GM21447 (cell line): ENCODE measurements around the gene SLC25A38.
"Not testable (repeated sequence)": the region's sequence is repeated elsewhere in the genome, so short reads cannot be mapped to it uniquely, and the experiment has no call there.

Source experiments
- ATAC-seq: cut with Tn5 transposase; IDR thresholded peaks from one replicate; pipeline ENCODE4 v1.9.1; 2021; ENCODE audit not compliant: unreplicated experiment

SLC25A38 gene

DNA sequence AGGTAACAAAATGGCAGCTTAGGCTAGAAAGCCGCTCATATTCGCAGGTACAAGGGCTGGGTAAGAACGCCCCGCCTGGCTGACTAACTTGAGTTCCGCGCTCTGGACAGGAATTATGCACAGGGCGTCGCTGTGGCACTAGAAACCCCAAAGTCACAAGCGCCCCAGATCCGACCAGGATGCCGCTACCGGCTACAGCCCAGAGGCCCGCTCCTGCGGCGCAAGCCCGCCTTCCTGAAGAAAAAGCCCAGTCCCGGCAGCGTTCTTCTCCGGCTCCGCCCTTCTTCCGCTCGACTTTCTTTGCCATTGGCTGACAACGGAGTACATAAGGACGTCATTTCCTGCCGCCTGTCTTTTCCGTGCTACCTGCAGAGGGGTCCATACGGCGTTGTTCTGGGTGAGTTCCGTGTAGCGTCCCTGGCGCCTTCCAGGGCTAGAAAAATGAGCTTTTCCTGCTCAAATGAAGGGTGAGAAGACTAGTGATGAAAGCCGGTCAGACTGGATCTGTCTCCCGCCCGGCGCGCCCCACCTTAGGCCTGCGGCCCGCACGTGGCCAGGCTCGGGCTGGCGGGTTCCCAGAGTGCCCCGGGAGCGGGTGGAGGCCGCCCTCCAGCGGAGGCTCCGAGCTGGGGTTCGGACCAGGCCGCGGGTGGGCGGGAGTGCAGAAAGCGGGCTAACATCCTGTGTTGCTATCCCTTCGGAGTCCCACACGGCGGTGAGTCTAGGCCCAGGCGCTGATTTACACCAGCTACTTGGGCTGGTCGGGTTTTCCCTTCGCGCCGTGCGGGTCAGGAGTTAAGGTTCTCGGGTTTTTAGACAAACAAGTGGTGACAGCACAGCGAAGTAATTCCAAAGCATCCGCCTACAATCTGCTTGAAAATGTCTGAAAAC is 23.4 kb downstream of the SLC25A38 start, which contains the start of gene RPSA:
Gene RPSA (plus strand): TSS at position 353 of the 891 bp plus-strand sequence. CDS start 934 bp downstream, outside the sequence.
- peak; percentile 93 for ATAC-seq

DNA sequence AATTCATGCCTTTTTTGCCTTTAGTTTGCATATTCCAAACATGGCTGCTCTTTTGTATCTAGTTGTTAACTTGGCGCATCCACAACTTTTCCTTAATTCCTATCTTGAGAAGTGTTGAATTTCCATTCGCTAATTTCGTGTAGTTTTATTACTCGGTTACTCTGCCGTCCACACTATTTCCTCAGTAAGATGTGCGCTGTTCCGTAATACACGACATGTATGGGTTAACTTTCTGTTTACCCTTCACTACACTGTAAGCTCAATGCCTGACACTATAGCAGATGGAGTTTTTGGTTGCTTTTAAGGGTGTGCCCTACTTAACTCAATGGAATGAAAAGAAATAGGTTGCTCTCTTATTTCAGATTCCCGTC is 24.1 kb downstream of the SLC25A38 start:
- ATAC-seq, result no peak

DNA sequence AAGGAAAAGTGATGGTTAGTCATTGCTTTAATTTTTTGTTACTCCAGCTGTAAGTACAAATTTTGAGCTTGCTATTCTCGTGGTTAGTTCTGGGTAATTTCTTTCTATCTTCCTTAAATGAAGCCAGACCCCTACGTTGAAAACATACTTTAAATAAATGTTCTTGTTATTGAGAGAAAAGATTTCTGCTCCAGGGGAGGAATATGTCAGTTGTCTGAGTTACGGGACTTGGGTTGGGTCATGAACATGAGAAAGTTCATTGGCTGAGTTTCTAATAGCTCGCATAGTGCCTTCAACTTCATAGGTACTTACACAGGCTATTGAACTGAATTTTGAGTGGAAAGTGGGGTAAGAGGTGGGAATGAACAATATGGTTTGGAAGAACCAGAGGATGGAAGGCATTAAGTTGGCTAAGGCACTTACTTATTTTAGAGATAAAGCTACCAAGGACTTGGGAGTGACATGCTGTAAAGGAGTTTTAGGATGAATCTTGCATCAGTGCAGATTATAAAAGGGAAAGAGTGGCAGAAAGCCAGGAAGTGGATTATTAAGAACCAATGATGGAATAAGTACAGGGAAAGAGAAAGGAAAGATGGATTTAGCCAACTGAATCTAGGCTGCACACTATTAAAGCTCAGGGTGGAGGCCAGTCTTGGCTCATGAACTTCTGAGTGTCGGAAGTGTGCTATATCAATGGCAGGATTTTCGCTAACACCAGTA is 24.8 kb downstream of the SLC25A38 start:
- ATAC-seq, result no peak

DNA sequence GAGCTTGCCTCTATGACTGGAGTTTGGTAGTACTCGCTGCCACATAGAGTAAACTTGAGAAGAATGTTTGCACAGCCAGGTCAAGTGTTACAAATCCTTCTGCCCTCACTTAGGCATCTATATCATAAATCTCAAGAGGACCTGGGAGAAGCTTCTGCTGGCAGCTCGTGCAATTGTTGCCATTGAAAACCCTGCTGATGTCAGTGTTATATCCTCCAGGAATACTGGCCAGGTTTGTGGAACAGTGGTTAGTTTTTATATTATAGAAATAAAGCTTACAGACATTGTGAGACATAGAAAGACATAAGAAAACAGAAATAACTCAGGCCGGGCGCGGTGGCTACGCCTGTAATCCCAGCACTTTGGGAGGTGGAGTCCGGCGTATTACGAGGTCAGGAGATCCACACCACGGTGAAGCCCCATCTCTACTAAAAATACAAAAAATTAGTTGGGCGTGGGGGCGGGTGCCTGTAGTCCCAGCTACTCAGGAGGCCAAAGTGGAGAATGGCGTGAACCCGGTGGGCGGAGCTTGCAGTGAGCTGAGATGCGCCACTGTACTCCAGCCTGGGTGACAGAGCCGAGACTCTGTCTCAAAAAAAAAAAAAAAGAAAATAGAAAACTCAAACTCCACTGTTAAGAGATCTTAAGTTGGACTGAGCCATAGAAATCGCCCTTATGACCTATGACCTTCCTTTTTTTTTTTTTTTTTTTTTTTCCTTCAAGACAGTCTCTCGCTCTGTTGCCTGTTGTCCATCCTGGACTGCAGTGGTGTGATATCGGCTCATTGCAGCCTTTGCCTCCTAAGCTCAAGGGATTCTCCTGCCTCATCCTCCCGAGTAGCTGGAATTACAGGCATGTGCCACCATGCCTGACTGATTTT is 25.6 kb downstream of the SLC25A38 start:
- ATAC-seq, result no peak

DNA sequence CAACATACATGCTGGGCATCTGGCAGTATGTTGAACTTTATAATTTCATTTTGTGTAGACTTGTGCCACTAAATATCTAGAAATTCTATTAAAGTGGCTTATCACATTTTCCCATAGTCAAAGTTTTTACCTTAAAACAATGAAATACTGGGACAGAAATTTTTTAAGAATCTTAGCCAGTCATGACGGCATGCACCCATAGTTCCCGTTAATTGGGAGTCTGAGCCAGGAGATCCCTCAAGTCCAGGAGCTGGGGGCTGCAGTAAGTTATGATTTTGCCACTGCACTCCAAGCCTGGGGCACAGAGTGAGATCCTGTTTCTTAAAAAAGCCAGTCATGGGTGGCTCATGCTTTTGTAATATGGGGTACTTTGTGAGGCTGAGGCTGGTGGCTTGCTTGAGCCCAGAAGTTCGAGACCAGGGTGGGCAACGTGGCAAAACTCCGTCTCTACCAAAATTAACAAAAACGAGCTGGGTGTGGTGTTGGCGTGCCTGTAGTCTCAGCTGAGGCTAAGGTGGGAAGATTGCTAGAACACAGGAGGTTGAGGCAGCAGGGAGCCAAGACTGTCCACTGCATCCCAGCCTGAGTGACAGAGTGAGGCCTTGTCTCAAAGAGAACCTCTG is 26.5 kb downstream of the SLC25A38 start:
- no peak for ATAC-seq

DNA sequence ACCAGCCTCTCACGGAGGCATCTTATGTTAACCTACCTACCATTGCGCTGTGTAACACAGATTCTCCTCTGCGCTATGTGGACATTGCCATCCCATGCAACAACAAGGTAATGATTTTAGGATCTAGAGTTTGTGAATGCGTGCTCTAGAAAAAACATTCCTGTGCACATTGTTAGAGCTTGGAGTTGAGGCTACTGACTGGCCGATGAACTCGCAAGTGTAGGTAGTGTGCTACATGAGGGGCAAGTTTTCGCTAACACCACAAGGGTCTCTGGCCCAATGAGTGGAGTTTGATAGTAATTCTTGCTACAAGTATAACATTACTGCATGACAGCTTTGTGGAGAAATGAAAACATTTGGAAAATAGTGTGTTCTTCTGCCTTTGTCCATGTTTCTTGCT is 27.7 kb downstream of the SLC25A38 start:
- ATAC-seq, result no peak

DNA sequence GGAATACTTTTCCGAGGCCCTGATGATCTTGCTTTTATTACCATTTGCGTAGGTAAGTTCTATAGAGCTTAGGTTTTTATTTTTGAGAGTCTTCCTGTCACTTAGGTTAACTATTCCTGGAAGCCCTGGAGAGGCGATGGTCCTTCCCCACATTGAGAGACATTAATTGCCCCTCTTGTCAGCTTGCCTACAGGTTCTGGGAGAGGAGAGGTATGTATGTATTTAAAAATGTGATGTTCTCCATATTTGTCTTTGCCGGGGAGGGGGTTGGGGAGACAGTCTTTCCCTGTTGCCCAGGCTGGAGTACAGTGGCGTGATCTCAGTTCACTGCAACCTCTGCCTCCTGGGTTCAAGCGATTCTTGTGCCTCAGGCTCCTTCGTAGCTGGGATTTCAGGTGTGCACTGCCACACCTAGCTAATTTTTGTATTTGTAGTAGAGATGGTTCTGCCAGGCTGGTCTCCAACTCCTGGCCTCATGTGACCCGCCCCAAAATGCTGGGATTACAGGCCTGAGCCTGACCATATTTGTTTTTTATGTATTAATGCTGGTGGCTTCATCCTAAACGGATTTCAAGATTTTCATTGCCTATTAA is 29.6 kb downstream of the SLC25A38 start:
- ATAC-seq, result no peak

DNA sequence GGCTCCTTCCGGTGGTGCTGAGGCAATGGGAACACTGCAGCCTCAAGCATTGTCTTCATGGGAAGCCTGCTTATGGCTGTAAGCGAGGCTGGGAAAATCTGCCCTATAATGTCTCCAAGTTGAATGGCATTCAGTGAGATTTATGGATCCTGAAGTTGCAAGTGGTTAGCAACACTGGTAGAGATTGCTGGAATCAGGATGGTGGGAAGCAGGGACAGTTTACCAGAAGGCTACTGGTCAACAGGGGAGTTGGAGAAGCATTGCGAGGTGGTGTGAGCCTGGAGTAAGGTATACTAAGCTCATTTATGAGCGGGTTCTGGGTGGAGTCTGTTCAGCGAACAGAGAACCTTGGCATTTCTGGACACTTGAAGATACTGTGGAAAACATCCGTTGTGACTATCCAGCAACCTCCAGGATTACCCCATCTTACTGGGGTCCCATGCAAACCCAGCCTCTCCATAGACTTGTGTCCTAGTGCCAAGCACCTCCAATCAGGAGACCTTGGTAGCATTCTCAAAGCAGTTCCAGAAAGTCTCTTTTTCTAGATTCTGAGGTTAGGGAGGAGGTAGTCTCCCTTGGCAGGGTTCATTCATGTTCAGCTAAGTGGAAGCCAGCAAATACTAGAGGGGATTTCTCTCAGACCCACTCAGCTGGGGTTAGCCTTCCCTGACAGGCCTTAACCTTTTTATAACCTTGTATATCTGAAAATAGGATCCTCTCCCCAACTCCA is 30.7 kb downstream of the SLC25A38 start:
- ATAC-seq, result no peak

DNA sequence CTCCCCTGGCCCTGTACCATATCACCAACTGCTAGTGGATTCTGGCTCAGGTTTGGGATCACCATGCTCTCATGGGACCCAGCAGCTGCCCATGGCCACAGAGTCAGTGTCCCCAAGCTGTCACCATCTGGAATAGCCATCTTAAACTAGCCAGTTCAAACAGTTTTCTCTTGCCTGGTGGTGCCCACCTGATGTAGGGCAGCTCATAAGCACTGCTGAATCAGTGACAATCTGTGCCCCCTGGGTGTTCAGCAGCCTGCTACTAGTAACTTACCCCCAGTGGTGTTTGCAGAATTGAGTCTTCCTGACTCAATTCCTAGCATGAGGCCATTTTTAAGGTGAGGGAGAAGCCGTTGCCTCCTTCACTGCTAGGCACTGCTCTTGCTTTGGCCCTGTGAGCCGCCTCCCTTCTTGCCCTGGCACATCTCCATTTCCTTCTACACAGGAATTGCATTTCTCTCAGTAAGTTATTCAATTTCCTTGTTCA is 31.3 kb downstream of the SLC25A38 start:
- no peak for ATAC-seq

DNA sequence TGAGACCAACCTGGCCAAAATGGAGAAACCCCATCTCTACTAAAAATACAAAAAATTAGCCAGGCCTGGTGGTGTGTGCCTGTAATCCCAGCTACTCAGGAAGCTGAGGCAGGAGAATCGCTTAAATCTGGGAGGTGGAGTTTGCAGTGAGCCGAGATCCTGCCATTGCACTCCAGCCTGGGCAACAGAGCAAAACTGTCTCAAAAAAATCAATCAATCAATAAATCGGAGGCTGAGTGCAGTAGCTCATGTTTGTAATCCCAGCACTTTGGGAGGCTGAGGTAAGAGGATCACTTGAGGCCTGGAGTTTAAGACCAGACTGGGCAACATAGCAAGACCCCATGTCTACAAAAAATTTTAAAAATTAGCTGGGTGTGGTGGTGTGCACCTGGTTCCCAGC is 32.1 kb downstream of the SLC25A38 start:
- ATAC-seq, result not testable (repeated sequence)

DNA sequence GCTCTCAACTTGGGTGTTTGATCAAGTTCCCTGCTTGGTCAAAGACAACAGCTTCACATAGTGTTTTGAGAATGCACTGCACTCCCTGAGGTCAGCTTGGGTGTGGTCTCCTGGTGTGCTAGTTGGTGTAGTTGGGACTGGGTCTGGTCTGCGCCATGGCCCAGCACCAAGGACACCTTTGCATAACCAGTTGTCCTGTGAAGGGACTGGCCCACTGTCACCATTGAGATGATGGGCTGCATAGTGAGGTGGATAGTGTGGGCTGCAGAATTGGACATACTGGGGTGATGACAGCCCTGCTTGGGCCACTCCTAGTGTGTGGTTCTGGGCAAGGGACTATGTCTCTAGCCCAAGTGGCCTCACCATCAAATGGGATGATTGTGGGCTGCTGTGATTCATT is 32.8 kb downstream of the SLC25A38 start:
- no peak for ATAC-seq

DNA sequence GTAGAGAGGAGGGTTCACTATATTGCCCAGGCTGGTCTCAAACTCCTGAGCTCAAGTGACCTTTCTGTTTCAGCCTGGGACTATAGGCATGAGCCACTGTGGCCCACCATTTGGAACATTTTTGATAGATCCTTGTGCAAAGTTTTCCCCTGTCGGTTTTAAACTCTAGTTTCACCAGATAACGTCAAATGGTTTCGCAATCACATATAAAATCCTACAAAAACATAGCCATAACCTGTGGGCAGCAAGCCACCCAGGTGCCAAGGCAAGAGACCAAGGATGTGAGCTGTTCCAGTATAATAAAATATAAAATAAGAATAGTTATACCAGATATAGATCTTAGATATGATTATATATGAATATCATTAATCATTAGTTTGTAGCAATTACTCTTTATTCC is 33.8 kb downstream of the SLC25A38 start:
- not testable (repeated sequence) for ATAC-seq

DNA sequence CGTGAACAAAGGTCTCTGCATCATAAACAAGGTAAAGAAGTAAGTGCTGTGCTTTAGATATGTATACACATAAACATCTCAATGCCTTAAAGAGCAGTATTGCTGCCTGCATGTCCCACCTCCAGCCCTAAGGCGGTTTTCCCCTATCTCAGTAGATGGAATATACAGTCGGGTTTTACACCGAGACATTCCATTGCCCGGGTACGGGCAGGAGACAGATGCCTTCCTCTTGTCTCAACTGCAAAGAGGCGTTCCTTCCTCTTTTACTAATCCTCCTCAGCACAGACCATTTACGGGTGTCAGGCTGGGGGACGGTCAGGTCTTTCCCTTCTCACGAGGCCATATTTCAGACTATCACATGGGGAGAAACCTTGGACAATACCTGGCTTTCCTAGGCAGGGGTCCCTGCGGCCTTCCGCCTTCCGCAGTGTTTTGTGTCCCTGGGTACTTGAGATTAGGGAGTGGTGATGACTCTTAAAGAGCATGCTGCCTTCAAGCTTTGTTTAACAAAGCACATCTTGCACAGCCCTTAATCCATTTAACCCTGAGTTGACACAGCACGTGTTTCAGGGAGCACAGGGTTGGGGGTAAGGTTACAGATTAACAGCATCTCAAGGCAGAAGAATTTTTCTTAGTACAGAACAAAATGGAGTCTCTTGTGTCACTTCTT is 35.5 kb downstream of the SLC25A38 start:
- not testable (repeated sequence) for ATAC-seq

DNA sequence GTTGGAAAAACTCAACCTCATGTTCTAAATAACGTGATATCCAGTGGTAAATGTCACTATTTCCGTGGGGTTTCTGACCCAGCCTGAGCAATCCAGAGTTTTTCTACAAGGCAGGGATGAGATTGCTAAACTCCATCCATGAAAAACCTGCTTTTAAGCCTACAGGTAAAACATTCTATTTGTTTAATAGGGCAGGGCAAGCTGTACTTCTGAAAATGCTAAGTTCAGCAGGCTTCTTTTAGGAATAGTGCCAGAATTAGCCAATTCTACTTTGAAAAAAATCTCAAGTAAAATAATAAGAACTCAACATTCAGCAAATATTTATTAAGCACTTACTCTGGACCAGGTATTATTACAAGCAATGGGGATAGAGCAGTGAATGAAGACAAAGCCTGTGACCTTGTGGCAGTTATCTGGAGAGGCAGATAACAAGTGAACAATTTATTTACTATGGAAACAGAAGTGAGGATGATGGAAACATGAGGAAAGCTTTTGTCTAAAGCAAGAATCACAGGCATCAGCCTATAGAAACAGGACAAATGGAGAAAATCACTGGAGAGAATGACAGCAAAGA is 36.7 kb downstream of the SLC25A38 start:
- no peak for ATAC-seq

DNA sequence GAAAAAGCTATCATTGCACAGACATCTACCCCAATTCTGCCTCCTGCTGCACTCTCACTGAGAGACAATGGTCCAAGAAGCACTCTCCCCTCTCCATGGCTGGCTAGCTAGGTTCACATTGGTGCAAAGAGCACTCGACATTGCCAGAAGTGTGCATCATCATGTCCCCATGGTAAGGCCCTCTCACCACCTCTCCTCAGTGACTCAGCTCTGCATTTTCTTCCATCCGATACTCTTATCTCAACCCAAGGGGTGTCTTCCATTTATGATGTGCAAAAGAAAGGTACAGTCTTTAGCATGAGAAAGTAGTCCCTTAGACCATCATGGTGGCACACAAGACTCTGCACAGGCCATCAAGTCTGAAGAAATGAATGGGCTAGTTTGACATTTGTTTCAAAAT is 37.4 kb downstream of the SLC25A38 start:
- ATAC-seq, result no peak

DNA sequence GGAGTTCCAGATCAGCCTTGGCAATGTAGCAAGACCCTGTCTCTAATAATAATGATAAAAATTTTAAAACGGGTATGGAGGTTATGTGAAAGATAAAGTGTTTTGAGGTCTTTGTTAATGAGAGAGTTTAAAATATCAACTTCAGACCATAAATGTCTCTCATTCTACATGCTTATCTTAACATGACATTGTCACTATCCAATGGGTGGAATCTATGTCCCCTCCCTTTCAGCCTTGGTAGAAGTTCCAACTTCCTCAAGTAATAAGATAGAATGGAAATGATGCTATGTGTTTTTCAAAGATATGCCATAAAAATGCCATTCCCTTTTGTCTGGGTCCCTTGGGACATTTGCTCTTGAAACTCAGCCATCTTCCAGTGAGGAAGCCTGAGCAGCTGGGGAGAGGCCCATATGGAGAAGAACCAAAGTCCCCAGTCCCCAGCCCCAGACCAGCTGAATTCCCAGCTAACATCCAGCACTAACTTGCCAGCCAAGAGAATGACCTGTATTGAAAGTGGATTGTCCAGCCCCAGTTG is 40.3 kb downstream of the SLC25A38 start:
- ATAC-seq, result no peak

DNA sequence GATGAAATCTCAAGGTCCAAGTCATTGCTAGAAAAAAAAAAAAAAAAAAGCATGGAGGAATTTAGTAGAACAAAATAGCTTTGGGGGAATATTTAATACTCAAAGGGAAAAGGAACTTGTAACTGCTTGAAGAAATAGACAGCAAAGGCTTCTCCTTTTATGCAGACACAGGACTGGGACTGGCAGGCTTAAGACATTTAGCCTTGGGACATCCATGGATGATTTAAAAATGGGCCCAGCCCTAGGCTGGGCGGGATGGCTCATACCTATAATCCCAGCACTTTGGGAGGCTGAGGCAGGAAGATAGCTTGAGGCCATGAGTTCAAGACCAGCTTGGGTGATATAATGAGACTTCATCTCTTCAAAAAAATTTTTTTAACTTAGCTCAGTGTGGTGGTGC is 43.1 kb downstream of the SLC25A38 start:
- ATAC-seq, result no peak

DNA sequence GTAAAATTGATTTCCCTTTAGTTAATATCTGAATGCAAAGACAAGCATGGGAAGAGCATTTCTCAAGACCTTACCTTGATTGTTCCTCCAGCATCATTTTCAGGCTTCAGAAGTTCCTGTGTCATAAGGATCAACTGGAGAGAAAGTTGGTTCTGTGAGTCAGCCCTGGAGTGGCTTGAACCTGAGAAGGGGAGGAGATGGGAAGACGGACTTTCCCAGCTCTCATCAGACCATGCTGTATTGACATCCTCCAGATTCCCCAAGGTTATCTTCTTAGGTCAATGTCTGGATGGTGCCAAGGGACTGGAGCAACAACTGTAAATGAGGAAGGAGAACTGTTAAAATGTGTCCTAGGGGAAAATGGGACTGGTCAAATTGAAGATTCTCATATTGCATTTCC is 44.3 kb downstream of the SLC25A38 start:
- no peak for ATAC-seq
